K562 (cell line): ENCODE data around the gene ADM5. TPM values are rescaled to one million over a fixed set of nuclear protein-coding genes. Genes with fewer than 3 reads are reported as not detected.

ENCODE experiments used
- ESRRB ChIP-seq: fragments of 250-450 bp; sonication (Bioruptor Pico); IDR thresholded peaks from 2 replicates; pipeline ENCODE4 v1.5.0; 2020; ENCODE audit warnings: mild to moderate bottlenecking, moderate library complexity, borderline replicate concordance
- EWSR1 ChIP-seq: fragments of 450-650 bp; IDR thresholded peaks from 2 replicates; pipeline ENCODE4 v1.6.1; 2018; ENCODE audit warnings: borderline replicate concordance, mild to moderate bottlenecking, low read depth, moderate library complexity; ENCODE audit not compliant: partially characterized antibody
- HCFC1 ChIP-seq: IDR thresholded peaks from 2 replicates; pipeline ENCODE4 v1.6.1; 2012; ENCODE audit warnings: low read depth, low read length, improper control_type of control experiment
- KAT2B ChIP-seq: IDR thresholded peaks from one replicate; pipeline ENCODE4 v1.6.1; 2012; ENCODE audit warnings: low read depth, mild to moderate bottlenecking, control low read depth, inconsistent platforms, low read length, moderate library complexity
- MTA3 ChIP-seq: fragments of 450-650 bp; formaldehyde crosslinking; IDR thresholded peaks from 2 replicates; pipeline ENCODE4 v1.6.1; 2017; ENCODE audit warnings: mild to moderate bottlenecking, borderline replicate concordance
- MYC ChIP-seq, 2 experiments: fragments of 250-450 bp in 1 of 2; sonication (Bioruptor Pico) in 1 of 2; IDR thresholded peaks; 2 replicates each; pipeline versions ENCODE4 v1.5.1 to v1.6.1; 2012 to 2021; ENCODE audit warnings: low read depth in 2 of 2, borderline replicate concordance in 1 of 2, improper control_type of control experiment in 1 of 2, low read length in 1 of 2, mild to moderate bottlenecking in 1 of 2, moderate library complexity in 1 of 2
- MYNN ChIP-seq, 2 experiments: sonication (generic); formaldehyde crosslinking in 1 of 2; IDR thresholded peaks; 2 replicates each; pipeline versions ENCODE4 v1.5.0 to v1.6.1; 2016 to 2020; ENCODE audit warnings: antibody characterized with exemption in 1 of 2, missing genetic modification reagents in 1 of 2
- NONO ChIP-seq, 2 experiments: fragments of 200-400 bp in 1 of 2; fragments of 450-650 bp in 1 of 2; formaldehyde crosslinking in 1 of 2; IDR thresholded peaks; 2 replicates each; pipeline ENCODE4 v1.6.1; 2017; ENCODE audit warnings: low read depth in 2 of 2, mild to moderate bottlenecking in 2 of 2, moderate library complexity in 2 of 2, low read length in 1 of 2
- NR1H2 ChIP-seq: sonication (generic); formaldehyde crosslinking; IDR thresholded peaks from 2 replicates; pipeline ENCODE4 v1.4.0; 2020; ENCODE audit warnings: mild to moderate bottlenecking, missing genetic modification reagents
- NR3C1 ChIP-seq: sonication (generic); formaldehyde crosslinking; IDR thresholded peaks from 2 replicates; pipeline ENCODE4 v1.8.1; 2022; ENCODE audit warnings: missing genetic modification reagents
- PHF20 ChIP-seq: fragments of 450-650 bp; IDR thresholded peaks from 2 replicates; pipeline ENCODE4 v1.6.1; 2018; ENCODE audit not compliant: partially characterized antibody
- PRPF4 ChIP-seq: fragments of 200-400 bp; formaldehyde crosslinking; IDR thresholded peaks from one replicate; pipeline ENCODE4 v1.6.1; 2017; ENCODE audit warnings: low read length, low read depth, mild to moderate bottlenecking; ENCODE audit not compliant: insufficient read depth, poor library complexity, severe bottlenecking
- RBM22 ChIP-seq: fragments of 200-400 bp; formaldehyde crosslinking; IDR thresholded peaks from 2 replicates; pipeline ENCODE4 v1.6.1; 2018; ENCODE audit warnings: low read length, low read depth; ENCODE audit not compliant: poor library complexity, severe bottlenecking
- RFX5 ChIP-seq: IDR thresholded peaks from 2 replicates; pipeline ENCODE4 v1.6.1; 2011; ENCODE audit warnings: low read depth, mild to moderate bottlenecking, improper control_type of control experiment, low read length
- SAFB2 ChIP-seq: fragments of 200-400 bp; formaldehyde crosslinking; IDR thresholded peaks from 2 replicates; pipeline ENCODE4 v1.6.1; 2018; ENCODE audit warnings: borderline replicate concordance, low read length, low read depth, moderate library complexity; ENCODE audit not compliant: severe bottlenecking
- SMAD3 ChIP-seq: fragments of 450-650 bp; formaldehyde crosslinking; conservative IDR thresholded peaks from 2 replicates; pipeline ENCODE4 v1.4.0; 2020; ENCODE audit warnings: mild to moderate bottlenecking
- SMC3 ChIP-seq: conservative IDR thresholded peaks from 2 replicates; pipeline ENCODE4 v1.6.1; 2011; ENCODE audit warnings: low read depth, low read length, improper control_type of control experiment; ENCODE audit not compliant: insufficient read depth
- STAT5A ChIP-seq: IDR thresholded peaks from 2 replicates; pipeline ENCODE4 v1.6.1; 2012; ENCODE audit warnings: low read length, inconsistent platforms, borderline replicate concordance
- TSC22D4 ChIP-seq: fragments of 450-650 bp; IDR thresholded peaks from 2 replicates; pipeline ENCODE4 v1.6.1; 2016; ENCODE audit warnings: missing genetic modification characterization, missing biosample characterization, control low read depth
- ZBTB9 ChIP-seq: fragments of 450-650 bp; formaldehyde crosslinking; IDR thresholded peaks from 2 replicates; pipeline ENCODE4 v1.4.0; 2020; ENCODE audit warnings: mild to moderate bottlenecking, moderate library complexity
- ZFP36 ChIP-seq: fragments of 150-350 bp; IDR thresholded peaks from 2 replicates; pipeline ENCODE4 v1.6.1; 2018; ENCODE audit warnings: low read length, low read depth; ENCODE audit not compliant: partially characterized antibody
- ZNF143 ChIP-seq: sonication (generic); formaldehyde crosslinking; IDR thresholded peaks from 2 replicates; pipeline ENCODE4 v1.9.0; 2022; ENCODE audit warnings: mild to moderate bottlenecking, missing genetic modification reagents
- ZNF311 ChIP-seq: fragments of 250-450 bp; sonication (Bioruptor Pico); IDR thresholded peaks from 2 replicates; pipeline ENCODE4 v1.4.0; 2020; ENCODE audit warnings: mild to moderate bottlenecking, moderate library complexity
- ZNF395 ChIP-seq: fragments of 200-800 bp; sonication (Bioruptor generic); IDR thresholded peaks from 2 replicates; pipeline ENCODE4 v1.6.1; 2017; ENCODE audit warnings: missing genetic modification characterization, missing compliant biosample characterization
- ZNF584 ChIP-seq: fragments of 200-800 bp; sonication (Bioruptor generic); IDR thresholded peaks from 2 replicates; pipeline ENCODE4 v1.6.1; 2016; ENCODE audit warnings: low read depth, mild to moderate bottlenecking, missing genetic modification characterization, missing compliant biosample characterization
- ZNF717 ChIP-seq: fragments of 250-450 bp; sonication (Bioruptor Pico); IDR thresholded peaks from 2 replicates; pipeline ENCODE4 v1.5.0; 2021
- polyA plus RNA-seq, 8 experiments: library from polyadenylated mRNA; depleted of rRNA in 4 of 8; stranded (reverse) in 5 of 8; unstranded in 3 of 8; fragments of >200 nt; fragmentation: Nextera tagmentation in 2 of 8; fragmentation: Illumina TruSeq in 1 of 8; extraction: Ambion mirVana in 2 of 8; extraction: Trizol in 1 of 8; gene quantifications; 2 replicates each; pipeline versions ENCODE4 v1.2.1 to v1.2.3, GENCODE V29; 2011 to 2014; ENCODE audit warnings: inconsistent platforms in 1 of 8, missing spikeins in 1 of 8
- total RNA-seq, 7 experiments: library from RNA; depleted of rRNA in 6 of 7; stranded (reverse); fragments of >200 nt in 6 of 7; fragmentation: Illumina TruSeq in 2 of 7; extraction: Trizol in 2 of 7; gene quantifications; 2 replicates each; pipeline versions ENCODE4 v1.2.1 to v1.2.3, GENCODE V29; 2011 to 2021; ENCODE audit warnings: low replicate concordance in 1 of 7

Gene ADM5
- total and polyA plus RNA-seq, 9 of the 15 experiments (the other 6 are each of a cell fraction or from before 2014, with no cell fraction given) = 0.13 to 8.4 (median 2.0) TPM; not detected in 1

GRCh38 chr19:49664171-49665035 lies 25.0 kb upstream of the ADM5 start (continued):
- TF ChIP-seq ZNF395 = no peak
- no peak for TF ChIP-seq ZBTB9 (CRISPR knock-in tag)
- TF ChIP-seq SMC3 = no peak
- TF ChIP-seq NR3C1 = no peak
- TF ChIP-seq PRPF4 = no peak
- TF ChIP-seq NONO (IDR thresholded peaks at IDR 0.05; ENCODE audit: low read depth in 2 of 2, low read length in 1 of 2) = no peak
- no peak for TF ChIP-seq HCFC1
- TF ChIP-seq ZNF584 (CRISPR knock-in tag) = no peak
- no peak for TF ChIP-seq STAT5A
- no peak for TF ChIP-seq TSC22D4
- no peak for TF ChIP-seq EWSR1
- no peak for TF ChIP-seq KAT2B
- TF ChIP-seq SAFB2 = no peak
- TF ChIP-seq NR1H2 (CRISPR knock-in tag) = no peak
- TF ChIP-seq ZNF143 (CRISPR knock-in tag) = no peak
- TF ChIP-seq MYNN (IDR thresholded peaks at IDR 0.05) = 0 out of 2 replicates have a peak, but pooled peaks have one; percentile 31
- no peak for TF ChIP-seq MYNN (CRISPR knock-in tag; IDR thresholded peaks at IDR 0.05)
- 0 out of 2 replicates have a peak, but pooled peaks have one; percentile 28 for TF ChIP-seq MTA3
- no peak for TF ChIP-seq ZFP36
- TF ChIP-seq ESRRB (CRISPR knock-in tag) = no peak
- TF ChIP-seq PHF20 = no peak
- no peak for TF ChIP-seq ZNF717 (CRISPR knock-in tag)
- no peak for TF ChIP-seq RFX5
- TF ChIP-seq RBM22 = peak; percentile 60
- peak; percentile 34; the same call in 1 of the 2 replicates for TF ChIP-seq MYC (IDR thresholded peaks at IDR 0.05; ENCODE audit: low read depth, low read length)
- no peak for TF ChIP-seq MYC (CRISPR knock-in tag; IDR thresholded peaks at IDR 0.05; ENCODE audit: borderline replicate concordance, low read depth)
- TF ChIP-seq ZNF311 (CRISPR knock-in tag) = no peak
- no peak for TF ChIP-seq SMAD3 (CRISPR knock-in tag)
